HEK293 (cell line): ENCODE data around the gene CLDN19.

Experiments
- KLF16 ChIP-seq: fragments of 450-650 bp; formaldehyde crosslinking; IDR thresholded peaks from 2 replicates; pipeline ENCODE4 v1.5.1; 2017; ENCODE audit warnings: missing biosample characterization, missing genetic modification characterization
- ZEB2 ChIP-seq: fragments of 450-650 bp; formaldehyde crosslinking; IDR thresholded peaks from 2 replicates; pipeline ENCODE4 v1.5.1; 2016; ENCODE audit warnings: missing biosample characterization, missing genetic modification characterization
- ZNF510 ChIP-seq: fragments of 450-650 bp; formaldehyde crosslinking; IDR thresholded peaks from 2 replicates; pipeline ENCODE4 v1.5.1; 2018; ENCODE audit warnings: mild to moderate bottlenecking, missing genetic modification characterization, missing biosample characterization; ENCODE audit not compliant: insufficient replicate concordance
- ZNF518A ChIP-seq: fragments of 450-650 bp; formaldehyde crosslinking; conservative IDR thresholded peaks from 2 replicates; pipeline ENCODE4 v1.5.1; 2016; ENCODE audit warnings: low read depth, missing biosample characterization, missing genetic modification characterization
- ZNF670 ChIP-seq: fragments of 450-650 bp; formaldehyde crosslinking; IDR thresholded peaks from 2 replicates; pipeline ENCODE4 v1.5.1; 2016; ENCODE audit warnings: missing biosample characterization, missing genetic modification characterization, low read depth
- ZNF707 ChIP-seq: fragments of 450-650 bp; formaldehyde crosslinking; IDR thresholded peaks from 2 replicates; pipeline ENCODE4 v1.5.1; 2016; ENCODE audit warnings: missing biosample characterization, missing genetic modification characterization
- TF ChIP-seq, protein P1 (sequence below): fragments of 450-650 bp; formaldehyde crosslinking; IDR thresholded peaks from 2 replicates; pipeline ENCODE4 v1.5.1; 2016; ENCODE audit warnings: missing biosample characterization, missing genetic modification characterization
- TF ChIP-seq, protein P2 (sequence below): fragments of 450-650 bp; formaldehyde crosslinking; IDR thresholded peaks from 2 replicates; pipeline ENCODE4 v1.5.1; 2016; ENCODE audit warnings: missing biosample characterization, missing genetic modification characterization

GRCh38 chr1:42786097-42786496 is 46.1 kb upstream of the CLDN19 start:
- TF ChIP-seq, protein P1, sequence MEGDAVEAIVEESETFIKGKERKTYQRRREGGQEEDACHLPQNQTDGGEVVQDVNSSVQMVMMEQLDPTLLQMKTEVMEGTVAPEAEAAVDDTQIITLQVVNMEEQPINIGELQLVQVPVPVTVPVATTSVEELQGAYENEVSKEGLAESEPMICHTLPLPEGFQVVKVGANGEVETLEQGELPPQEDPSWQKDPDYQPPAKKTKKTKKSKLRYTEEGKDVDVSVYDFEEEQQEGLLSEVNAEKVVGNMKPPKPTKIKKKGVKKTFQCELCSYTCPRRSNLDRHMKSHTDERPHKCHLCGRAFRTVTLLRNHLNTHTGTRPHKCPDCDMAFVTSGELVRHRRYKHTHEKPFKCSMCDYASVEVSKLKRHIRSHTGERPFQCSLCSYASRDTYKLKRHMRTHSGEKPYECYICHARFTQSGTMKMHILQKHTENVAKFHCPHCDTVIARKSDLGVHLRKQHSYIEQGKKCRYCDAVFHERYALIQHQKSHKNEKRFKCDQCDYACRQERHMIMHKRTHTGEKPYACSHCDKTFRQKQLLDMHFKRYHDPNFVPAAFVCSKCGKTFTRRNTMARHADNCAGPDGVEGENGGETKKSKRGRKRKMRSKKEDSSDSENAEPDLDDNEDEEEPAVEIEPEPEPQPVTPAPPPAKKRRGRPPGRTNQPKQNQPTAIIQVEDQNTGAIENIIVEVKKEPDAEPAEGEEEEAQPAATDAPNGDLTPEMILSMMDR (tag by site-specific recombination), result no peak
- TF ChIP-seq ZEB2 (no peak), ZNF670 (tag by site-specific recombination) (no peak), ZNF518A (no peak), ZNF510 (tag by site-specific recombination) (no peak), KLF16 (tag by site-specific recombination) (no peak), ZNF707 (no peak)
- TF ChIP-seq, protein P2, sequence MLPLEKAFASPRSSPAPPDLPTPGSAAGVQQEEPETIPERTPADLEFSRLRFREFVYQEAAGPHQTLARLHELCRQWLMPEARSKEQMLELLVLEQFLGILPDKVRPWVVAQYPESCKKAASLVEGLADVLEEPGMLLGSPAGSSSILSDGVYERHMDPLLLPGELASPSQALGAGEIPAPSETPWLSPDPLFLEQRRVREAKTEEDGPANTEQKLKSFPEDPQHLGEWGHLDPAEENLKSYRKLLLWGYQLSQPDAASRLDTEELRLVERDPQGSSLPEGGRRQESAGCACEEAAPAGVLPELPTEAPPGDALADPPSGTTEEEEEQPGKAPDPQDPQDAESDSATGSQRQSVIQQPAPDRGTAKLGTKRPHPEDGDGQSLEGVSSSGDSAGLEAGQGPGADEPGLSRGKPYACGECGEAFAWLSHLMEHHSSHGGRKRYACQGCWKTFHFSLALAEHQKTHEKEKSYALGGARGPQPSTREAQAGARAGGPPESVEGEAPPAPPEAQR (tag by site-specific recombination), result no peak
